ENCODE data around the gene CWC27.
"Not testable (repeated sequence)": the region's sequence is repeated elsewhere in the genome, so short reads cannot be mapped to it uniquely, and the experiment has no call there.

The CWC27 gene

DNA sequence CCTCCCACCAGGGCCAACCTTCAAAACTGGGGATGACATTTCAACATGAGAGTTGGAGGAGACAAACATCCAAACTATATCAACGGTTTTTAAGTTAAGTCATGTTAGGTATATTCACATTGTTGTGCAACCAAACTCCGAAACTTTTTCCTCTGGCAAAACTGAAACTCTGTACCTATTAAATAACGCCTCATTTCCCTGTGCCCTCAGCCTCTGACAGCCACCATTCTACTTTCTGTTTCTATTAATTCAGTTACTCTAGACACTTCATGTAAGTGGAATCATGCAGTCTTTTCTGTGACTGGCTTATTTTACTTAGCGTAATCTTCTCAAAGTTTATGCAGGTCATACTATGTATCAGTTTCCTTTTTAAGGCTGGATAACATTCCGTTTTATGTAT, 85.0 kb downstream of the CWC27 start:
- no peak for DNase-seq

GRCh38 chr5:64854855-64855254, 86.1 kb downstream of the CWC27 start:
- DNase-seq: no peak

DNA sequence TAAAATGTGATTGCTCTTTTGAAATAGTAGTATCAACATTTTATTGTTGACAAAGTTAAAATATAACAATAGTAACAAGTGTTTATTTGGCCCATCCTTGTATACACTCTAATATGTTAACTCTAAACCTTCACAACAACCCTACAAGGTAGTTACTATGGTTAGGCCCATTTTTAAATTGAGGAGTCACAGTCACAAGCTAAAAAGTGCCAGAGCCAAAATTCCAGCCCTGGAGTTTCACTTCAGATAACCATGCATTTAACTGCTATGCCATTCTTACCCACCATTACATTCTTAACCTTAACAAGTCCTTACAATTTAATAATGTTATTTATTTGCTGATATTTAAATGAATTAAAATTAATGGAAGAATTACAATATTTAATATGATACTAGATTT, 91.2 kb downstream of the CWC27 start:
- no peak for DNase-seq

- DNase-seq: no peak
Measured at GRCh38 chr5:64861281-64861680, 92.6 kb downstream of the CWC27 start.

DNA sequence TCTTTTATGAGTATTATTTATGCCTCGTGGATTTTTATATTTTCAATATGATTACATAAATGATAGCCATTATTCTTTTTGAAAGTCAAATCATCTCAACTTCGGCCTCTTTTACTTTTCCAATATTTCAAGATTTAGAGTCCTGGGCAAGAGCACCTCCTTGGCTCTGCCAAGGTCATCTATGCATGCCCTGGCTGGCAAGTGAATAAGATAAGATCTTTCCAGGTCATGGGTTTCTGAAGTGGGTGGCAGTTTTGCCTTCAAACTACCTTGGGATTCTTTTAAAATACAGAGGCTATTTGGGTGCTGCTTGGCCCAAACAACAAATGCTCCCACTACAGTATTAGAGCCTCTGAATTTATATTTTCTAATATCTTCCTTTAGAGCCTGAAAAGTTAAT, 95.4 kb downstream of the CWC27 start:
- DNase-seq: no peak

DNA sequence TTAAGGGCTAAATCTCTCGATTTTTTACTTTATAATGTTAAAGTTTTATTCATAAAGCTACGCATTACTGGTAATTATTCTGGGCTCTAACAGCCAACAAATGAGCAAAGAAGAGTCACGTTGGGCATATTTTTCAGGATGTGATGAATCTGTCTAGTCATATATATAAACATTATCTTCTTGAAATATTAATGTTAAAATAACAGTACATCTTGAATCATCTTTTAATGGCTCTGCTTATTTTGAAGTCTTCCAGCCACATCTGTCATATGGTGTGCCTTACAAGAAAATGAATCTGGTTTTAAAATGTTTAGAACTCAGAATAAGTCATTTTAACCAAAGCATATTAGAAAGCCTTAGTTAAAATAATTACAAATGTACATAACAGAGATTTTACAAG, 96.9 kb downstream of the CWC27 start:
- DNase-seq: no peak

DNA sequence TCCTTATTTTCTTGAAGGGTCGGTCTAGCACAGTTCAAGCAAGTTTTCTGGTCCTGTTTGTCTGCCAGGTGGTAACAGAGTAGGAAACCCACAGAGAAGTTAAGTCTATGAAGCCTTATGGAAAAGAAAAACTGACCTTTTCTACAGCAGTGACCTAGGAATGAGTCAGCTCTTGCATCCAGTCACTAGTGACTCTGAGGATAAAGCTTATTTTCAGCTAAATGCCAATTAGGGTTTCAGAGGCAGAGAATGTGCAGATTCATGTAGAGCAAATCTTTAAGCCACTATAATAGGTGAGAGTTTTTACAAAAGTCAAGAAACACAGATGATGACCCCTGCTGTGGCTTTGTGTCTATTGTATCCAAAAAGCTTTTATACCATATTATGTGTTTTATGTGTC, 100.7 kb downstream of the CWC27 start:
- DNase-seq: no peak

DNA sequence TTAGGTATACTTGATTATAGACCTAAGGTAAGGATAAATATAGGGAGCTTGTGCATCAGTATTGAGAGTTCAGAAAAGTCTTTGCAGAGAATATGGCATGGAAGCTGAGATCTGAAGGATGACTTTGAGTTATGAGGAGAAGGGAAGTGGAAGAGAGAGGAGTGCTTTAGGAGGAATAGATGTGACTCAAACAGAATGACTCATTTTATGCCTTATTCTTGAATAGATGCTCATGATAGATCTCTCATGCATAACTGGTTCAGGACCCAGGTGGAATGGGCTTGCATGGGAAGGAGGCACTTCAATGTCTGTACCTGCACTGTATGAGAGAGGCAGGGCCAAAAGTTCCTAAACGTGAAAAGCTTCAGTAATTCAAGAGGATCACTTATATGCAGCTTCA, 103.3 kb downstream of the CWC27 start:
- DNase-seq: no peak

- DNase-seq: no peak
Measured at GRCh38 chr5:64873441-64873840, 104.7 kb downstream of the CWC27 start.

- no peak for DNase-seq
Measured at GRCh38 chr5:64874753-64875152, 106.0 kb downstream of the CWC27 start.

- DNase-seq: no peak
Measured at GRCh38 chr5:64876203-64876602, 107.5 kb downstream of the CWC27 start.

- DNase-seq: no peak
Measured at GRCh38 chr5:64880821-64881220, 112.1 kb downstream of the CWC27 start.

DNA sequence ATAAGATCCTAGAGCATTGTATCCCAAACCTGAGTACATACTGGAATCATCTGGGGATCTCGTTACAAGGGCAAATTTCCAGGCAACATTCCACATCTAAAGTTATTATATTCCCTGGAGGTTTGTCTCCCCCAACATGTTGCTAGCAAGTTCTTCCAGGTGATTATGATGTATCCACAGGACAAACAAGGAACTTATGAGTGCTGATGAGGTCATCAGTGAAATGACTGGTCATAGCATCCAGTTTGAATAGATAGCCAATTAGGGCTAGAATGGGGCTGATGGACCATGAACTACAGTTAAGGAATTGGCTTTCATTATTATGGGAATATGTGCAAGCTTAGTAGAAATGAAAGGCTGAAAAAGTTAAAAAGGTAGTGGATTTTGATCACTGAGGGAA, 115.2 kb downstream of the CWC27 start:
- no peak for DNase-seq

DNA sequence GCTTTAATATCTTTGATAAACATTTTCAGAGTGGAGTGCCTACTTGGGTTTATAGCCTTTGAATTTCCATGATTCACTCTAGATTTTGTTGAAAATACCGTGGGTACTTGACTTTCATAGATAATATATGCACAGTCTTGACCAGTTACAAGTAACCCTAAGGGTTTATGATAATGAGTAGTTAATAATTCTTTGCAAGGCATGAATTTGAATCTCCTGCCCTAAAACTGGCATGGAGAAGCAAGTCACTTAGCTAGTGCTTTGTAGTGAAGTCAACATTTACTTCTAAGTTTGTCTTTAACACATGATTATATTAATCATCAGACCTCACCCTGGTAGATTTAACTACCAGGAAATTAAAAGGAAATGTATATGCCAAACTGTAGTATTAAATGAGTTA, 115.8 kb downstream of the CWC27 start:
- DNase-seq: no peak

DNA sequence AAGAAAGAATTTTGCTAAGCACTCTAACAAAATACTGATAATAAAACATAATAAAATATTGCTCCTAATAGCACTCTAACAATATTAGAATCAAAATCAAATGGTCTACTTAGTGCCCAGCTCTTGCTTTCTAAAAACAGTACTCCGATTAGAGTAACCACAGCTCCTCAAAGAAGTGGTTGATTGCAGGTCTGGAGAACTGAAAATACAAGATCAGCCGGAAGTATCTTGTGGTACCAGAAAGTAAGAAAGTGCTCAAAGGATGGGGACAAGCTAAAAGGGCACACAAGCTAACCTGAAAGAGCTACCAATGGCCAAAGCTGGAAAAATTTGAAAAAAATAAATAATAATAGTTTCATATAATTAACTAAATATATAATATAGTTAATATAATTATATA, 119.2 kb downstream of the CWC27 start:
- DNase-seq: no peak

GRCh38 chr5:64895748-64896147, 127.0 kb downstream of the CWC27 start:
- no peak for DNase-seq

DNA sequence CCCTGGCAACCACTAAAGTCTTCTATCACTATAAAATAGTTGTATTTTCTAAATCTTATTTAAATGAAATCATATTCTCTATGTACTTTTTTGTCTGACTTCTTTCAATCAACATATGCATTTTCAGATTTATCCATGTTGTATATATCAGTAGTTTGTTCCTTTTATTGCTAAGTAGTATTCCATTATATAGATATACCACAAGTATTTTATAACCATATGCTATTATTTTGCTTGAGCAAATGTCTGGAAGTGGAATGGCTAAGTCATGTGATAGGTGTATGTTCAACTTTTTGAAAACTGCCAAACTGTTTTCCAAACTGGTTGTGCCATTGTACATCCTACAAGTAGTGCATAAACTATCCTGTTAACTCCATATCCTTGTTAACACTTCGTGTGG, 131.1 kb downstream of the CWC27 start:
- DNase-seq: no peak

- DNase-seq: no peak
Measured at GRCh38 chr5:64900618-64901017, 131.9 kb downstream of the CWC27 start.

GRCh38 chr5:64907399-64907798, 138.7 kb downstream of the CWC27 start:
- not testable (repeated sequence) for DNase-seq

GRCh38 chr5:64914396-64914795, 145.7 kb downstream of the CWC27 start:
- no peak for DNase-seq

DNA sequence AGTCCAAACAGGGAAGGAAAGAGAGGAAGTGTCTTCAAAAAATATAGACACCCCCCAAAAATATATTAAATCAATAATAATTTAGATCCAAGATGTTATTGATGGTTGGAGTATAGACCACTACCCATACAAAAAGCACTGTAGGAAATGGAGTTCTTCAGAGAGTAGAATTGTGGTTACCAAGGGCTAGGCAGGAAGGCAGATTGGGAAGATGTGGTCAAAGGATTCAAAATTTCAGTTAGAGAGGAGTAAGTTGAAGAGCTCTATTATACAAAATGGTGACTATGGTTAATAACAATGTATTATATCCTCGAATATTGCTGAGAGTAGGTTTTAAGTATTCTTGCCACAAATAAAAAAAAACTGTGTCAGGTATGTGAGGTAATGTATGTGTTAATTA, 149.4 kb downstream of the CWC27 start:
- no peak for DNase-seq

- DNase-seq: no peak
Measured at GRCh38 chr5:64921386-64921785, 152.7 kb downstream of the CWC27 start.

- peak; percentile 2 for DNase-seq
Measured at GRCh38 chr5:64923151-64923685, 154.5 kb downstream of the CWC27 start.

- DNase-seq: no peak
Measured at GRCh38 chr5:64925123-64925522, 156.4 kb downstream of the CWC27 start.

GRCh38 chr5:64929833-64930232, 161.1 kb downstream of the CWC27 start:
- no peak for DNase-seq
